GM23338 (cell line): ENCODE results near the gene ANAPC2. TPM values are rescaled to one million over a fixed set of nuclear protein-coding genes. Genes with fewer than 3 reads are reported as not detected.

Experiments used
- ATAC-seq: fragments of 200-7000 bp; cut with Tn5 transposase; 3 replicates; pipeline ENCODE4 v1.9.1; 2020
- DNase-seq: peaks from one replicate; pipeline ENCODE4 v3.0.0-alpha.2; 2015; ENCODE audit warnings: low spot score
- H2AFZ ChIP-seq: fragments of 200-600 bp; sonication (generic); 2 replicates; pipeline ENCODE4 v1.8.0; 2016; ENCODE audit warnings: antibody characterized with exemption, mild to moderate bottlenecking, moderate library complexity
- H3F3A ChIP-seq: fragments of 200-600 bp; sonication (generic); replicated peaks from 2 replicates; pipeline ENCODE4 v1.8.0; 2017; ENCODE audit warnings: antibody characterized with exemption, mixed run types, low read depth
- H3K27ac ChIP-seq: fragments of 200-600 bp; sonication (generic); 2 replicates; pipeline ENCODE4 v1.6.1; 2016; ENCODE audit warnings: low read depth
- H3K27me3 ChIP-seq: fragments of 200-600 bp; sonication (generic); 2 replicates; pipeline ENCODE4 v1.8.0; 2016; ENCODE audit warnings: mild to moderate bottlenecking, mixed run types, moderate library complexity; ENCODE audit not compliant: insufficient read depth
- H3K36me3 ChIP-seq: fragments of 200-600 bp; sonication (generic); 2 replicates; pipeline ENCODE4 v1.8.0; 2016; ENCODE audit warnings: mild to moderate bottlenecking; ENCODE audit not compliant: insufficient read depth
- H3K4me1 ChIP-seq: fragments of 200-600 bp; sonication (generic); 2 replicates; pipeline ENCODE4 v1.8.0; 2016; ENCODE audit warnings: mild to moderate bottlenecking, moderate library complexity; ENCODE audit not compliant: insufficient read depth
- H3K4me2 ChIP-seq: fragments of 200-600 bp; sonication (generic); 2 replicates; pipeline ENCODE4 v1.7.1; 2017; ENCODE audit warnings: mixed run types
- H3K4me3 ChIP-seq: fragments of 200-600 bp; sonication (generic); 2 replicates; pipeline ENCODE4 v1.6.1; 2016; ENCODE audit warnings: mixed run types
- H3K79me2 ChIP-seq: fragments of 200-600 bp; sonication (generic); replicated peaks from 2 replicates; pipeline ENCODE4 v1.8.0; 2017; ENCODE audit warnings: mild to moderate bottlenecking; ENCODE audit not compliant: insufficient read depth
- H3K9me2 ChIP-seq: fragments of 200-600 bp; sonication (generic); 2 replicates; pipeline ENCODE4 v1.8.0; 2017; ENCODE audit not compliant: insufficient read depth
- H4K20me1 ChIP-seq: fragments of 200-600 bp; sonication (generic); replicated peaks from 2 replicates; pipeline ENCODE4 v1.8.0; 2017; ENCODE audit warnings: mild to moderate bottlenecking; ENCODE audit not compliant: insufficient read depth
- H3K27ac Mint-ChIP-seq: 2 replicates; pipeline ENCODE4 v1.8.0; 2020; ENCODE audit warnings: inconsistent platforms, mild to moderate bottlenecking, moderate library complexity, mixed read lengths
- H3K27me3 Mint-ChIP-seq: 3 replicates; pipeline ENCODE4 v1.8.0; 2022; ENCODE audit warnings: low read depth, mild to moderate bottlenecking, moderate library complexity, mixed read lengths, inconsistent platforms; ENCODE audit not compliant: insufficient read depth, poor library complexity
- H3K36me3 Mint-ChIP-seq: 3 replicates; pipeline ENCODE4 v1.8.0; 2021; ENCODE audit warnings: low read depth, mild to moderate bottlenecking, inconsistent platforms, moderate library complexity, mixed read lengths
- H3K4me1 Mint-ChIP-seq: 3 replicates; pipeline ENCODE4 v1.8.0; 2020; ENCODE audit warnings: mild to moderate bottlenecking, inconsistent platforms, mixed read lengths
- H3K4me3 Mint-ChIP-seq: 3 replicates; pipeline ENCODE4 v1.8.0; 2021; ENCODE audit warnings: moderate library complexity, mild to moderate bottlenecking, inconsistent platforms, mixed read lengths
- H3K9me3 Mint-ChIP-seq: 3 replicates; pipeline ENCODE4 v1.8.0; 2020; ENCODE audit warnings: moderate library complexity, mild to moderate bottlenecking, inconsistent platforms, mixed read lengths
- CREB1 ChIP-seq: fragments of 250-450 bp; sonication (Bioruptor Pico); IDR thresholded peaks from 2 replicates; pipeline ENCODE4 v1.5.0; 2020; ENCODE audit warnings: low read depth, mild to moderate bottlenecking, moderate library complexity
- EZH2 ChIP-seq: fragments of 200-600 bp; sonication (generic); IDR thresholded peaks from one replicate; pipeline ENCODE4 v1.8.0; 2017; ENCODE audit warnings: antibody characterized with exemption, mild to moderate bottlenecking, low read depth; ENCODE audit not compliant: unreplicated experiment
- EZH2phosphoT487 ChIP-seq: fragments of 200-600 bp; sonication (generic); IDR thresholded peaks from one replicate; pipeline ENCODE4 v1.8.1; 2018; ENCODE audit warnings: antibody characterized with exemption; ENCODE audit not compliant: unreplicated experiment
- JUNB ChIP-seq: IDR thresholded peaks from one replicate; pipeline ENCODE4 v1.6.1; 2016; ENCODE audit warnings: antibody characterized with exemption; ENCODE audit not compliant: unreplicated experiment
- NANOG ChIP-seq: IDR thresholded peaks from 2 replicates; pipeline ENCODE4 v1.6.1; 2016; ENCODE audit warnings: antibody characterized with exemption, borderline replicate concordance
- STAT1 ChIP-seq: IDR thresholded peaks from one replicate; pipeline ENCODE4 v1.6.1; 2016; ENCODE audit warnings: antibody characterized with exemption; ENCODE audit not compliant: unreplicated experiment
- ZNF331 ChIP-seq: fragments of 250-450 bp; sonication (Bioruptor Pico); IDR thresholded peaks from 2 replicates; pipeline ENCODE4 v1.5.0; 2020; ENCODE audit warnings: low read depth, mild to moderate bottlenecking, moderate library complexity
- polyA plus RNA-seq: library from polyadenylated mRNA; unstranded; fragments of >200 nt; fragmentation: Nextera tagmentation; extraction: Ambion mirVana; gene quantifications from 2 replicates; pipeline ENCODE4 v1.2.1, GENCODE V29; 2016
- total RNA-seq: library from RNA; depleted of rRNA; stranded (reverse); fragments of >200 nt; shearing (Covaris generic); gene quantifications from 2 replicates; pipeline ENCODE4 v1.2.3, GENCODE V29; 2014
- TF ChIP-seq, protein P1 (sequence below): IDR thresholded peaks from 2 replicates; pipeline ENCODE4 v1.6.1; 2016; ENCODE audit warnings: antibody characterized with exemption
- TF ChIP-seq, protein P2 (sequence below), 2 experiments: fragments of 200-600 bp in 1 of 2; sonication (generic) in 1 of 2; conservative IDR thresholded peaks; 2 replicates each; pipeline versions ENCODE4 v1.5.1 to v1.6.1; 2016 to 2017; ENCODE audit warnings: antibody characterized with exemption in 2 of 2, low read depth in 2 of 2, mild to moderate bottlenecking in 2 of 2, moderate library complexity in 1 of 2
- TF ChIP-seq, protein P3 (sequence below): fragments of 250-450 bp; sonication (Bioruptor Pico); IDR thresholded peaks from 2 replicates; pipeline ENCODE4 v1.5.0; 2020; ENCODE audit warnings: mild to moderate bottlenecking, moderate library complexity

Gene ANAPC2
- total and polyA plus RNA-seq, 2 experiments from 2014 or later: 16.4 to 42.9 TPM

DNA sequence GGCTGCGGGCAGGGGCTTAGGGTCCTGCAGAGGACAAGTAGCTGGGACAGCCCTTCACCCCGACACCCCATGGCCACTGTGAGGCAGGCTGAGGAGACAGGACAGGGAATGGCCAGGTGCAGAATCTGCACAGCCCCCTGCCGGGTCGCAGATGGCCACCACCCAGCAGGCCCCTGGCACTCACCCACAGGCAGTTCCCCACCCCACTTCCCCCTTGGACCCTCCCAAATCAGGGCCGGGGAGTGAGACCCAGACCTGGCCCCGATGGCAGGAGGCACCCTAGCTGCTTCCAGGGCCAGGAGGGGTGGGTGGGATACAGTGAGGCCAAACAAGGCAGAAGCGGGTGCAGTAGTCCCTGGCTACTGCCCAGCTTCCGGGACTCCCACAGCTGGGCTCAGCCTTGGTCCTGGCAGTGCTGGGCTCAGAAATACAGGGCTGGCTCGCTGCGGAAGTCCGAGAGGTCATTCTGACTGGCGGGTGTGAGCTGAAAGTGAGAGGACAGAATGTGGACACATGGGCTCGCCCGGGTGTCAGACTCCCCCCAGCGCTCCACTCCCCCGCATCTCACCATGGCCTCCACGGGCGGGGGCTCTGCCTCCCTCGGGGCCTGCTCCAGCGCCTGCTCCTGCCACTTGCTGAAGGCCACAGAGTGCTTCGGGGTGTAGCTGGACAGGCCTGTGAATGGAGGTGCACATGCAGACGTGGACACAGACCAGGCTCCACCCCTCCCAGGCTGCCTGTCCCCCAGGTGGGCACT, 3.5 kb upstream of the ANAPC2 start:
- TF ChIP-seq, protein P1, sequence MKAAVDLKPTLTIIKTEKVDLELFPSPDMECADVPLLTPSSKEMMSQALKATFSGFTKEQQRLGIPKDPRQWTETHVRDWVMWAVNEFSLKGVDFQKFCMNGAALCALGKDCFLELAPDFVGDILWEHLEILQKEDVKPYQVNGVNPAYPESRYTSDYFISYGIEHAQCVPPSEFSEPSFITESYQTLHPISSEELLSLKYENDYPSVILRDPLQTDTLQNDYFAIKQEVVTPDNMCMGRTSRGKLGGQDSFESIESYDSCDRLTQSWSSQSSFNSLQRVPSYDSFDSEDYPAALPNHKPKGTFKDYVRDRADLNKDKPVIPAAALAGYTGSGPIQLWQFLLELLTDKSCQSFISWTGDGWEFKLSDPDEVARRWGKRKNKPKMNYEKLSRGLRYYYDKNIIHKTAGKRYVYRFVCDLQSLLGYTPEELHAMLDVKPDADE: no peak
- TF ChIP-seq NANOG (no peak), ZNF331 (CRISPR knock-in tag) (no peak), STAT1 (no peak), CREB1 (CRISPR knock-in tag) (no peak), JUNB (no peak)

DNA sequence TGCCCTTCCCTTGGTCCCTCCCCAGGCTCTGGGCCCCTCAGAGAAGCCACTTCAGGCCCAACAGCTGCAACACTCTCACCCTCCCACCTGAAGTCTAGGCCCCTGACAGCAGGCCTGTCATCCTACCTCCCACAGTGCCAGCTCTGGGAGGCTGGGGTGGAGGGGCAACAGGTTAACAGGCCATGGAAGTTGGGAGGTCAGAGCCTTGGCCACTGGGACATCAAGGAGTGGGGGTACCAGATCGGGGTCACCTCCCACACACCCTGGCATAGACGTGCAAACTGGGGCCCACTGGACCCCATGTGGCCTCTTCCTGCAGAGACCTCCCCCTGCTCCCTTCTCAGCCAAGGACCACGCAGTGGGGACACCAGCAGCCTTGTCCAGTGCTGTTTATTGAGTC, 2.9 kb upstream of the ANAPC2 start:
- peaks cover 5% of the 10 kb centered on the region; the same call in 1 of the 2 replicates for H4K20me1 ChIP-seq
- H3K27ac Mint-ChIP-seq: no peak overlapping the region
- no peak overlapping the region for H3K4me3 Mint-ChIP-seq
- no peaks in the 10 kb centered on the region; the same call in 2 of the 3 replicates for H3K9me3 Mint-ChIP-seq
- peaks cover 12% of the 10 kb centered on the region for H3K27me3 Mint-ChIP-seq
- H3K79me2 ChIP-seq: peaks cover 36% of the 10 kb centered on the region
- peaks cover 13% of the 10 kb centered on the region for H3K4me1 ChIP-seq
- no peaks in the 10 kb centered on the region for H3K36me3 ChIP-seq
- no peak overlapping the region for H3K4me2 ChIP-seq
- ATAC-seq (no peak), DNase-seq (no peak)
- 0 out of 2 replicates have a peak, but pooled peaks cover 4% of the 10 kb centered on the region for H3F3A ChIP-seq
- no peaks in the 10 kb centered on the region for H3K27me3 ChIP-seq
- no peak overlapping the region for H3K4me3 ChIP-seq
- no peak overlapping the region for H3K27ac ChIP-seq
- H2AFZ ChIP-seq: no peak overlapping the region
- H3K36me3 Mint-ChIP-seq: peaks cover 5% of the 10 kb centered on the region
- H3K9me2 ChIP-seq: no peaks in the 10 kb centered on the region
- H3K4me1 Mint-ChIP-seq: peaks cover 16% of the 10 kb centered on the region
- TF ChIP-seq NANOG (no peak), CREB1 (CRISPR knock-in tag) (no peak), ZNF331 (CRISPR knock-in tag) (no peak), EZH2phosphoT487 (no peak), EZH2 (no peak)
- TF ChIP-seq, protein P2, sequence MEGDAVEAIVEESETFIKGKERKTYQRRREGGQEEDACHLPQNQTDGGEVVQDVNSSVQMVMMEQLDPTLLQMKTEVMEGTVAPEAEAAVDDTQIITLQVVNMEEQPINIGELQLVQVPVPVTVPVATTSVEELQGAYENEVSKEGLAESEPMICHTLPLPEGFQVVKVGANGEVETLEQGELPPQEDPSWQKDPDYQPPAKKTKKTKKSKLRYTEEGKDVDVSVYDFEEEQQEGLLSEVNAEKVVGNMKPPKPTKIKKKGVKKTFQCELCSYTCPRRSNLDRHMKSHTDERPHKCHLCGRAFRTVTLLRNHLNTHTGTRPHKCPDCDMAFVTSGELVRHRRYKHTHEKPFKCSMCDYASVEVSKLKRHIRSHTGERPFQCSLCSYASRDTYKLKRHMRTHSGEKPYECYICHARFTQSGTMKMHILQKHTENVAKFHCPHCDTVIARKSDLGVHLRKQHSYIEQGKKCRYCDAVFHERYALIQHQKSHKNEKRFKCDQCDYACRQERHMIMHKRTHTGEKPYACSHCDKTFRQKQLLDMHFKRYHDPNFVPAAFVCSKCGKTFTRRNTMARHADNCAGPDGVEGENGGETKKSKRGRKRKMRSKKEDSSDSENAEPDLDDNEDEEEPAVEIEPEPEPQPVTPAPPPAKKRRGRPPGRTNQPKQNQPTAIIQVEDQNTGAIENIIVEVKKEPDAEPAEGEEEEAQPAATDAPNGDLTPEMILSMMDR (conservative IDR thresholded peaks at IDR 0.05; ENCODE audit: low read depth in 2 of 2): no peak
- TF ChIP-seq, protein P3, sequence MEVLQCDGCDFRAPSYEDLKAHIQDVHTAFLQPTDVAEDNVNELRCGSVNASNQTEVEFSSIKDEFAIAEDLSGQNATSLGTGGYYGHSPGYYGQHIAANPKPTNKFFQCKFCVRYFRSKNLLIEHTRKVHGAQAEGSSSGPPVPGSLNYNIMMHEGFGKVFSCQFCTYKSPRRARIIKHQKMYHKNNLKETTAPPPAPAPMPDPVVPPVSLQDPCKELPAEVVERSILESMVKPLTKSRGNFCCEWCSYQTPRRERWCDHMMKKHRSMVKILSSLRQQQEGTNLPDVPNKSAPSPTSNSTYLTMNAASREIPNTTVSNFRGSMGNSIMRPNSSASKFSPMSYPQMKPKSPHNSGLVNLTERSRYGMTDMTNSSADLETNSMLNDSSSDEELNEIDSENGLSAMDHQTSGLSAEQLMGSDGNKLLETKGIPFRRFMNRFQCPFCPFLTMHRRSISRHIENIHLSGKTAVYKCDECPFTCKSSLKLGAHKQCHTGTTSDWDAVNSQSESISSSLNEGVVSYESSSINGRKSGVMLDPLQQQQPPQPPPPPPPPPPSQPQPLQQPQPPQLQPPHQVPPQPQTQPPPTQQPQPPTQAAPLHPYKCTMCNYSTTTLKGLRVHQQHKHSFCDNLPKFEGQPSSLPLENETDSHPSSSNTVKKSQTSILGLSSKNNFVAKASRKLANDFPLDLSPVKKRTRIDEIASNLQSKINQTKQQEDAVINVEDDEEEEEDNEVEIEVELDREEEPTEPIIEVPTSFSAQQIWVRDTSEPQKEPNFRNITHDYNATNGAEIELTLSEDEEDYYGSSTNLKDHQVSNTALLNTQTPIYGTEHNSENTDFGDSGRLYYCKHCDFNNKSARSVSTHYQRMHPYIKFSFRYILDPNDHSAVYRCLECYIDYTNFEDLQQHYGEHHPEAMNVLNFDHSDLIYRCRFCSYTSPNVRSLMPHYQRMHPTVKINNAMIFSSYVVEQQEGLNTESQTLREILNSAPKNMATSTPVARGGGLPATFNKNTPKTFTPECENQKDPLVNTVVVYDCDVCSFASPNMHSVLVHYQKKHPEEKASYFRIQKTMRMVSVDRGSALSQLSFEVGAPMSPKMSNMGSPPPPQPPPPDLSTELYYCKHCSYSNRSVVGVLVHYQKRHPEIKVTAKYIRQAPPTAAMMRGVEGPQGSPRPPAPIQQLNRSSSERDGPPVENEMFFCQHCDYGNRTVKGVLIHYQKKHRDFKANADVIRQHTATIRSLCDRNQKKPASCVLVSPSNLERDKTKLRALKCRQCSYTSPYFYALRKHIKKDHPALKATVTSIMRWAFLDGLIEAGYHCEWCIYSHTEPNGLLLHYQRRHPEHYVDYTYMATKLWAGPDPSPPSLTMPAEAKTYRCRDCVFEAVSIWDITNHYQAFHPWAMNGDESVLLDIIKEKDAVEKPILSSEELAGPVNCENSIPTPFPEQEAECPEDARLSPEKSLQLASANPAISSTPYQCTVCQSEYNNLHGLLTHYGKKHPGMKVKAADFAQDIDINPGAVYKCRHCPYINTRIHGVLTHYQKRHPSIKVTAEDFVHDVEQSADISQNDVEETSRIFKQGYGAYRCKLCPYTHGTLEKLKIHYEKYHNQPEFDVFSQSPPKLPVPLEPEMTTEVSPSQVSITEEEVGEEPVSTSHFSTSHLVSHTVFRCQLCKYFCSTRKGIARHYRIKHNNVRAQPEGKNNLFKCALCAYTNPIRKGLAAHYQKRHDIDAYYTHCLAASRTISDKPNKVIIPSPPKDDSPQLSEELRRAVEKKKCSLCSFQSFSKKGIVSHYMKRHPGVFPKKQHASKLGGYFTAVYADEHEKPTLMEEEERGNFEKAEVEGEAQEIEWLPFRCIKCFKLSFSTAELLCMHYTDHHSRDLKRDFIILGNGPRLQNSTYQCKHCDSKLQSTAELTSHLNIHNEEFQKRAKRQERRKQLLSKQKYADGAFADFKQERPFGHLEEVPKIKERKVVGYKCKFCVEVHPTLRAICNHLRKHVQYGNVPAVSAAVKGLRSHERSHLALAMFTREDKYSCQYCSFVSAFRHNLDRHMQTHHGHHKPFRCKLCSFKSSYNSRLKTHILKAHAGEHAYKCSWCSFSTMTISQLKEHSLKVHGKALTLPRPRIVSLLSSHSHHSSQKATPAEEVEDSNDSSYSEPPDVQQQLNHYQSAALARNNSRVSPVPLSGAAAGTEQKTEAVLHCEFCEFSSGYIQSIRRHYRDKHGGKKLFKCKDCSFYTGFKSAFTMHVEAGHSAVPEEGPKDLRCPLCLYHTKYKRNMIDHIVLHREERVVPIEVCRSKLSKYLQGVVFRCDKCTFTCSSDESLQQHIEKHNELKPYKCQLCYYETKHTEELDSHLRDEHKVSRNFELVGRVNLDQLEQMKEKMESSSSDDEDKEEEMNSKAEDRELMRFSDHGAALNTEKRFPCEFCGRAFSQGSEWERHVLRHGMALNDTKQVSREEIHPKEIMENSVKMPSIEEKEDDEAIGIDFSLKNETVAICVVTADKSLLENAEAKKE (CRISPR knock-in tag): no peak

More for the DNA sequence above, 3.5 kb upstream of the ANAPC2 start:
- Histone ChIP-seq H3K4me3 (no peak overlapping the region), H4K20me1 (peaks cover 4% of the 10 kb centered on the region; the same call in 1 of the 2 replicates), H3K4me2 (no peak overlapping the region), H3F3A (0 out of 2 replicates have a peak, but pooled peaks cover 4% of the 10 kb centered on the region), H3K36me3 (no peaks in the 10 kb centered on the region), H3K9me2 (no peaks in the 10 kb centered on the region), H3K27ac (no peak overlapping the region), H3K4me1 (peaks cover 13% of the 10 kb centered on the region), H3K27me3 (no peaks in the 10 kb centered on the region), H3K79me2 (peaks cover 36% of the 10 kb centered on the region), H2AFZ (no peak overlapping the region)
- H3K9me3 Mint-ChIP-seq: no peaks in the 10 kb centered on the region; the same call in 2 of the 3 replicates
- H3K4me1 Mint-ChIP-seq: peaks cover 16% of the 10 kb centered on the region
- peaks cover 5% of the 10 kb centered on the region for H3K36me3 Mint-ChIP-seq
- no peak overlapping the region for H3K27ac Mint-ChIP-seq
- DNase-seq: no peak
- H3K27me3 Mint-ChIP-seq: peaks cover 12% of the 10 kb centered on the region
- no peak for ATAC-seq
- no peak overlapping the region for H3K4me3 Mint-ChIP-seq
